GM19035 (cell line): Measurements from ENCODE around the gene HOXB13.

ENCODE experiments used
- ATAC-seq: cut with Tn5 transposase; IDR thresholded peaks from one replicate; pipeline ENCODE4 v1.9.1; 2021; ENCODE audit not compliant: unreplicated experiment

The HOXB13 gene

GRCh38 chr17:48748718-48749566 lies 20.4 kb upstream of the HOXB13 start:
- ATAC-seq = no peak

- ATAC-seq = no peak
These were observed 19.2 kb upstream of the HOXB13 start for GRCh38 chr17:48747445-48748363.

- ATAC-seq = no peak
These were observed 18.4 kb upstream of the HOXB13 start for GRCh38 chr17:48746916-48747444.

GRCh38 chr17:48745381-48746275 lies 17.1 kb upstream of the HOXB13 start:
- ATAC-seq = no peak

- ATAC-seq = no peak
These were observed 12.0 kb upstream of the HOXB13 start for GRCh38 chr17:48740537-48740936.

DNA sequence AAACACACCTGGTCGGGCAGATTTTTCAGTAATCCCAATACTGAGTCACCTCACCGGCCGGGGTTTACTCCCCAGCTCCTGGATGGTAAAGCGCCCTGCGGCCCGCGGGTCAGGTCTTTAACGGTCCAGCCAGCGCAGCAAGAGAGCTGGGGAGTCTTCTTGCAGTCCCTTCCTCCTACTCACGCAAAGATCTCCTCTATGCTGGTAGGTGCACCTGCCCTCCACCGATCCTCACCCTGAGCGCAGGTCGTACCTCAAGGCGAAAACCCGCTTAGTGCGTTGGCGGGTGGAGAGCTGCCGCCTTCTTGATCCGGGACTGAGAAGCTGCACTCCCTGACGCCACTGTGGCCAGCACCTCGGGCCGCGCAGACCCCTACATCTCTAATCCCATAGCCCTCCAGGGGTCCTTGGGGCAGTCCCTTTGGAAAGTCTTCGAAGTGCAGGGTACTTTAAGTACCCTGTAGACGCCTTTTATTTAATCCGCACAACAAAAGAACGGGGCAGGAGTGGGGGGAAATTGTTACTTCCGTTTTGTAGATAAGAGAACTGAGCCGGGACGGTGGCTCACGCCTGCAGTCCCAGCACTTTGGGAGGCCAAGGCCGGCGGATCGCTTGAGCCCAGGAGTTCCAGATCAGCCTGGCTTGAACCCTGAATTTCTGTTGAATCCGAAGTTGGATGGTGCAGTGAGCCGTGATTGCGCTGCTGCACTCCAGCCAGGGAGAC lies 10.4 kb upstream of the HOXB13 start:
- ATAC-seq = no peak

DNA sequence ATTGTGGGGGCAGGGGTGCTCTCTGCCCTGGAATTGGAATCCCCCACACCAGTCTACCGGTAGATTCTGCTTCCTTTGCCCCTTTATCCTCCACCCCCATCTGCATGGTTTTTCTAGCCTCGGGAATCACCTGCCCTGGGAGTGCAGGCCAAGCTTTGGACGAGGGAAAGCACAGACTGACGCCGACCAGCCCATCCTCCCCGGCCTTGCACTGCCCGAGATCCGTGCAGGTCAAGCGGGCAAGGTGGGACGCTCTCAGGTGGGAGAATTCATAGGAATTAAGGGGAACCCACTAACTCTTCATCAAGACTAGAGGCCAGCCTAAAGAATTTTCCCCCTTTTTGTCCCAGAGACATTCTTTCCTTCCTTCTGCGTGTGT lies 9.9 kb upstream of the HOXB13 start:
- ATAC-seq = no peak

DNA sequence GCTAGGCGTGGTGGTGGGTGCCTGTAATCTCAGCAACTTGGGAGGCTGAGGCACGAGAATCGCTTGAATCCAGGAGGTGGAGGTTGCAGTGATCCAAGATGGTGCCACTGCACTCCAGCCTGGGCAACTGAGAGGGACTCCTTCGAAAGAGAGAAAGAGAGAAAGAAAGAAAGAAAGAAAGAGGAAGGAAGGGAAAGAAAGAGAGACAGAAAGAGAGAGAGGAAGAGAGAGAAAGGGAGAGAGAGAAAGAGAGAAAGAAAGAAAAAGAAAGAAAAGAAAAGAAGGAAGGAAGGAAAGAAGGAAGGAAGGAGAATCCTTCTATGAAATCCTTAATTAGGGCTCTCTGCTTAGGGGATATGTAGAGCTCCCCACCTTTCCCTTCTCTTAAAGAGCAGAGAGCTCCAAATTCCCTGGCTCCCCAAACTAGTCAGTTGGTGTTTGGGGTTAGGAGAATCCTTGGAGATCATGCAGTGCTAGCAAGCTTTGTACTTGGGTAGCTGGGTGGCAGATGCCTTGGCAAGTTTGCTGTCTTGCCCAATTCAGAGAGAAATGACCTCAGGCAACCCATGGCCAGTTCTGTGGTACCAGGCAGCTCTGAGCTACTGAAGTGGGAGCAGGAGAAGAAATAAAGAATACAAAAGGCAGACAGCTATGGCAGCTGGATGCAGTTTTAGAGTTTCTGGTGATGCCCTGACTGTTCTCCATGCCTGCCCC lies 8.9 kb upstream of the HOXB13 start:
- no peak for ATAC-seq

DNA sequence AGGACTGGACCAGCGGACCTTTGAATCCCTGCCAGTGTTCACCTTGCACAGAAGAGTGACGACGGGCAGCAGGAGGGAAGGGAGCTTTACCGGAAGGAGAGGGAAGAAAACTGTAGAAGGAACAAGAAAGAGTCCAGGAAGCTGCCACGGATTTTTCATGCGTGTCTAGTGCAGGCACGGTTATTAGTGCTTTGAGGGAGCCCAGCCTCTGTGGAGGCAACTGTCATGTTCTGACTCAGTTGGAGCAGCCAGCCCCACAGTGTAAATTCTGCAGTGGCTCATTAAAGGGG lies 6.5 kb upstream of the HOXB13 start:
- ATAC-seq = no peak

DNA sequence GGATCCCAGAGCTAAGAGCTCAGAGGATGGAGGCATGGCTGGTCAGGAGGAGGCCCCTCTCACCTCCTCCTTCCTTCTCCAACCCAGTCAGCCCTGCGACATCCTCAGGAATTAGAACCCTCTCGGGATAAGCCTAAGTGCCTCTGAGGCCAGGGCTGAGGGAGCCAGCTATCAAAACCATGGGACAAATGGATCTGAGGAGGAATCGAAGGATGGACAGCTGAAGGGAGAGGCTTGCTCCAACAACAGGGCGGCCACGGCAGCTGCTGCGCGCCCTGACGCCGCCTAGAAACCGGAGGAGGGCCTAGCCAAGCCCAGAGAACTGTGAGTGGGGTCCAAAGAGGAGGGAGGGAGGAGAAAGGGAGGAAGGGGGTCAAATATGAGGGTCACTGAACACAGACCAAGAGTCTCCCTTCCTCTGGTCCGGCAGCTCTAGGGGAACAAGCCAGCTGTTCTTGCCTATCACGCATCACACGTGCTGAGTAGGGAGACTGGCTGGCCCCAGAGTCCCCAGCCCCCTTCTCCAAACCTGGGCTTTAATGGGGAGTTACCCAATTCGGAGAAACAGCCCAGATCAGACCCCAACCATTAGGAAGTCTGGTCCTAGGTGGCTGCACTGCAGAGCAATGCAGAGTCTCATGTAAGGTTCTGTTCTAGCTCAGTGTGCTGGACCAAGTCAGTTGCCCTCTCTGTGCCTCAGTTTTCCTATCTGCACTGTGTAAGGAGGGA lies 5.9 kb upstream of the HOXB13 start:
- no peak for ATAC-seq

DNA sequence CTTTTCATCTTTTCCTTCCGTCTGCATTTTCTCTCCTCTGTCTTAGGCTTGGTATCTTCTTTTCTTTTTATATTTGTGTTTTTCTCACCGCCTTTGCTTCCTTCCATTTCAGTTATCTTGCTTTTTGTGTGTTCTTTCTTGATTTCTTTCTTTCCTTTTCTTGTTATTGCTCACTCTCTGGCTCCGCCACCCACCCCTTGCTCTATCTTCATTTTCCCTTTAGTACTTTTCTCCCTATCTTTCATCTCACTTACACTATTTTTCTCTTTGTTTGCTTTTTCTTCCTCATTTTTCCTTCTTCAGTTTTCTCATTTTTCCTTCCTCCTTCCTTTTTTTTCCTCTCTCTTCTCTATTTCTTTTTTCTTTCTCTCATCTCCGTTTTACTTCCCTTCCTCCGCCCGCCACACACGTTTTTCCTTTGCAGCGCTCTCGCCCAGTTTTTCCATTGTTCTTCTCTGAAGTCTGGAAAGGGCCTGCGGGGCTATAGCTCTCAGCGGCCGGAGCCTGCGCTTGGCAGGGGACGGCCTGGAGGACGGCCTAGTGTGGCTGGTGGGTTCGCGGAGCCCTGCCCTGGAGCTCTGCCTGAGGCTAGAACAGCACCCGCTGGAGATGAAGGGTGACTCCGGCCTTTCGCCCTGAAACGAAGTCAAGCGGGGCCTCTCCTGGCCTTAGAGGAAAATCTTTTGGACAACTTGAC lies 5.2 kb upstream of the HOXB13 start:
- ATAC-seq = no peak

DNA sequence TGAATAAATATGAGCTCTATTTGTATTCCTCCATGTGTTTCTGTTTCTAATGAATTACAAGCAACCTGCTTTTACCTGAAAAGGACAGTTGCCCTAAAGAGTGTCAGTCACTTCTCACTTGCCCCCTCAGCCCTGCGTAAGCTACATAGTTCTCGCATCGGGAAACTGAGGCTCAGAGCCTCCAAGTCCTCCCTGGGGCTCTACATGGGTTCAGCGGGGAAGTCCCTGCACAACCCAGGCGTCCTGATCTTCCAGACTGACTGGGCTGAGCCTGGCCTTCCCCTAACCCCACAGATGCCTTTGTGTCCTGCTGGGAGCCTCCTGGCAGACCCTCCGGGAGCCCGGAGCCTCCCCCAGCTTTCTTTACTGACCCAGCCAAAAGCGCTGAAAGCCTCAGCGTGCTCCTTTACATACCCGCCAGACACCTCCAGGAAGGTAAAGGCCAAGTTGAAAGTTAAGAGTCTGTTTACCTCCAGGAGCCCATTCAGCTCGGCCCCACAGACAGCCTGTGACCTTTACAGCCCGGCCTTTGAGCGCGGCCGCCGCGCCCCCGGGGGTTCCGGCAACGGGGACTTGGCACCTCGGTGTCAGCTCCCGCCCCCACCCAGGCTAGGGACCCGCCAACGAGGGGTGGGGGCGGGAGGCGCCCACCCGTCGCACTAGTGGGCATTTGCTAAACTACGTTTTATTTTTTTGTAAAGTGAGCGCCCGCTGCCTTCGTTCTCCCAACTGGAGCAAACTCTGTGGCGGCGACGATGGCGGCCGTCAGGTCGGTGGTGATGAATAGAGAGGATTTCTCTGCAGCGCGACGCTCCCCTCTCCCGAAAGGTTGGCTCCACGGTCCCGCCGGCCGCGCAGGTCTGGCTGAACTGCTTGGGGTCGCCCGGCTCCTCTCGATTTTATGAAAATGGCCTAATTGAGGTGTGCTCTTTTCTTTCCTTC lies 4.4 kb upstream of the HOXB13 start:
- ATAC-seq = no peak

DNA sequence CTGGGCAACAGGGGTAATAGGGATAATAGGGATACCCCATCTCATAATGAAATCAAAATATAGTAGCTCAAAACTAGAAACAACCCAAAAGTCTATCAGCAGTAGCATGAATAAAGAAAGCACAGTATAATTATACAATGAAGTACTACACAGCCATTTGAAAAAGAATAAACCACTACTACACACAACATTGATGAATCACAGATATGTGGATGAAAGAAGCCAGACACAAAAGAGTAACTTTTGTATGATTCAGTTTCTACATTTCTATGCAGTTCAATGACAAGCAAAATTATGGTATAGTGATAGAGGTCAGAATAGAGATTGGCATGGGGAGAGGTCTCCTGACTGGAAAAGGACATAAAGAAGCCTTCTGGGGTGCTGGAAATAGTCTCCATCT lies 2.8 kb upstream of the HOXB13 start:
- no peak for ATAC-seq

DNA sequence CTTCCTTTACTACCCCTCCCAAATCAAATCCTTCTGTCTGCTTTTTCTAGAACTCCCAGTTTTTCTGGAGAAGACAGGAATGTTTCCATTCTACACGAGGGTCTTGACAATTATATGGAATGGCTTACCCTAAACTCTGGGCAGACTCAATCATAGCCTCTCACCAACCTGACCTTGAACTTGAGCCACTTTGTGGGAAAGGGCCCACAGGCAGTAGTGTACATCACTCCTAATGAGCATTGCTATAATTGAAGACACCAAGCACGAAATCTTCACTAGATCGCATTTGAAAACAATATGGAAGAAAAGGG lies 1.6 kb upstream of the HOXB13 start:
- no peak for ATAC-seq

DNA sequence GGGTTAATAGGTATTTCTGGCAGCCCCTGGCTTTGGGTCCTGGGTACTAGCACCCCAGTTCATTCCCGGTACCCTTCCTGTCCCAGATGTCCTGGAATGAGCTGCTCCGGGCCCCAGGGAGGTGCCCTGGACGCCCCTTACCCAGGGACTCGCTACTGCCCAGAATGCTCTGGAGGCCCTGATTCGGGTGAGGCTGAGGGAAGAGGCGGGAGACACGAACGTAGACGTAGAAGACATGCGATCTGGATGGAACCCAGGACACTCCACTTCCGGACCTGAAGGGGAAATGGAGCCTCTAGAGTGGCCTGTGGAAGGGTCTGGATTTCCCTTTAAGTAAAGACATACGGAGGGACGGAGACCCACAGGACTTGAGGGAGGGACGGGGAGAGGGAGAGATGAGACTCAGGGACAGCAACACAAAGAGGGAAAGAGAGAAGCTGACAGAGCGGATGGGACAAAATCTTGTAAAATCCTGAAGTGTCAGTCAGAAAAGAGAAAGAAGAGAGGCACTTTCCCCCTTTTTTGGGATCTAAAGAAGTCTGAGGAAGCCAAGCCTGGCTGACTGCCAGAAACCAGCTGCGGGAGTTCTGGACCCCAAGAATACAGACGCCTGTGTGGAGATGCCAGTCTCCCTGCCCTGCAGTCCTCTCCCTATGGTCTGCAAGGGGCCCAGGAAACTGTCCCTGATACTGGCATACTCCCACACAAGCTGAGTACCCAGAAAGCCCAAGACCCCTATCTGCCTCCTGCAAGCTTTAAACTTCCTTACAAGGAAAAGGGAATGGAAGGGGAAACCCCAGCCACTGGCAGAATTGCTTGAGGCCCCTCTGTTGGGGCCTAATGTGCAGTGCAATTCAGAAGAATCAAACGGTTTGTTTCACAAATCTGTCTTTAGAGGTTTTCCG lies 1.0 kb upstream of the HOXB13 start:
- ATAC-seq = no peak

GRCh38 chr17:48727415-48728175 lies 955 bp downstream of the HOXB13 start:
- ATAC-seq = no peak
